ENCODE data around the gene ARL14. TPM values are rescaled to one million over a fixed set of nuclear protein-coding genes. Genes with fewer than 3 reads are reported as not detected.

Gene ARL14
- total RNA-seq, 1 experiment from 2014 or later, result not detected

DNA sequence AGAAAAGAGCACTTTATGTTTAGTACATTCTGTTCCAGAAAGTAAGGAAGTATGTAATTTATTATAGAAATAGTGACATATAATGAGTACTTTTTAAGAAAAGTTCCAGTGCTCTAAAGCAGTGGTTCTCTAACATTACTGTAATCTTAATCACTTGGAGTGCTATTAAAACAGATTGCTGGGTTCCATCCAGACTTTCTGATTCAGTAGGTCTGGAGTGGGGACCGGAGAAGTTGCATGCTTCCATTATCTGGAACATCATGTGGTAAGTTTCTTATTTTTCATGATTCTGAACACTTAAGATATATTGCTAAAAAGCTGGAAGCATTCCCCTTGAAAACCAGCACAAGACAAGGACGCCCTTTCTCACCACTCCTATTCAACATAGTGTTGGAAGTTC, 47.5 kb upstream of the ARL14 start:
- peaks cover 11% of the 10 kb centered on the region in 2 experiments for H3K4me1 Mint-ChIP-seq
- no peak overlapping the region for H4K5ac ChIP-seq (ENCODE audit: insufficient read length, low read depth, low read length)
- H3K9me3 ChIP-seq (ENCODE audit: control insufficient read depth, low read depth, low read length), result no peaks in the 10 kb centered on the region
- no peaks in the 10 kb centered on the region for H3K36me3 Mint-ChIP-seq (ENCODE audit: insufficient read depth in 1 of 3, low read depth in 3 of 3)
- no peak overlapping the region for H2AFZ ChIP-seq (ENCODE audit: low read length)
- no peaks in the 10 kb centered on the region for H4K20me1 ChIP-seq (ENCODE audit: control insufficient read depth, insufficient read depth, insufficient read length)
- TF ChIP-seq, protein P1, sequence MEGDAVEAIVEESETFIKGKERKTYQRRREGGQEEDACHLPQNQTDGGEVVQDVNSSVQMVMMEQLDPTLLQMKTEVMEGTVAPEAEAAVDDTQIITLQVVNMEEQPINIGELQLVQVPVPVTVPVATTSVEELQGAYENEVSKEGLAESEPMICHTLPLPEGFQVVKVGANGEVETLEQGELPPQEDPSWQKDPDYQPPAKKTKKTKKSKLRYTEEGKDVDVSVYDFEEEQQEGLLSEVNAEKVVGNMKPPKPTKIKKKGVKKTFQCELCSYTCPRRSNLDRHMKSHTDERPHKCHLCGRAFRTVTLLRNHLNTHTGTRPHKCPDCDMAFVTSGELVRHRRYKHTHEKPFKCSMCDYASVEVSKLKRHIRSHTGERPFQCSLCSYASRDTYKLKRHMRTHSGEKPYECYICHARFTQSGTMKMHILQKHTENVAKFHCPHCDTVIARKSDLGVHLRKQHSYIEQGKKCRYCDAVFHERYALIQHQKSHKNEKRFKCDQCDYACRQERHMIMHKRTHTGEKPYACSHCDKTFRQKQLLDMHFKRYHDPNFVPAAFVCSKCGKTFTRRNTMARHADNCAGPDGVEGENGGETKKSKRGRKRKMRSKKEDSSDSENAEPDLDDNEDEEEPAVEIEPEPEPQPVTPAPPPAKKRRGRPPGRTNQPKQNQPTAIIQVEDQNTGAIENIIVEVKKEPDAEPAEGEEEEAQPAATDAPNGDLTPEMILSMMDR (conservative IDR thresholded peaks at IDR 0.05), result no peak
- no peak overlapping the region for H2BK12ac ChIP-seq (ENCODE audit: insufficient read length, low read depth, low read length)
- H3K27me3 Mint-ChIP-seq (ENCODE audit: low read depth), result no peaks in the 10 kb centered on the region
- no peak overlapping the region for H2BK20ac ChIP-seq (ENCODE audit: low read depth, low read length, poor library complexity, severe bottlenecking)
- no peak overlapping the region for H2BK120ac ChIP-seq (ENCODE audit: low read depth, low read length, poor library complexity, severe bottlenecking)
- no peak overlapping the region for H3K27ac ChIP-seq (ENCODE audit: insufficient read length, low read depth, low read length)
- no peaks in the 10 kb centered on the region for H3K9me3 Mint-ChIP-seq
- H3K27ac Mint-ChIP-seq, result no peak overlapping the region
- H3K79me1 ChIP-seq (ENCODE audit: insufficient read depth, low read depth, low read length, poor library complexity, severe bottlenecking), result no peaks in the 10 kb centered on the region
- no peaks in the 10 kb centered on the region for H3K27me3 ChIP-seq (ENCODE audit: insufficient read depth, low read length)
- no peak overlapping the region for H3K4ac ChIP-seq (ENCODE audit: low read depth, low read length)
- no peak overlapping the region for H3K14ac ChIP-seq (ENCODE audit: insufficient read depth, low read length)
- H3K23me2 ChIP-seq (ENCODE audit: insufficient read length, low read depth, low read length, poor library complexity, severe bottlenecking), result no peaks in the 10 kb centered on the region
- no peaks in the 10 kb centered on the region for H3K79me2 ChIP-seq (ENCODE audit: insufficient read depth, low read length)
- H3K4me2 ChIP-seq (ENCODE audit: insufficient read depth, insufficient read length, low read length), result no peak overlapping the region
- DNase-seq, result no peak
- H4K8ac ChIP-seq (replicated peaks; ENCODE audit: insufficient read length, low read depth, low read length), result no peak overlapping the region
- H3K9ac ChIP-seq (ENCODE audit: extremely low read depth, insufficient read length, low read length), result no peak overlapping the region
- H3T11ph ChIP-seq (ENCODE audit: low read length), result no peak overlapping the region
- no peak overlapping the region for H2AK5ac ChIP-seq (ENCODE audit: insufficient read length, low read length)
- no peak overlapping the region for H3K4me3 Mint-ChIP-seq
- no peak overlapping the region for H2BK5ac ChIP-seq (ENCODE audit: insufficient read length, low read length)
- H3K4me1 ChIP-seq (ENCODE audit: insufficient read depth, low read length), result no peaks in the 10 kb centered on the region
- WGBS (ENCODE audit: extremely low coverage, insufficient read length, low lambda C conversion rate), result no CpG with 5 or more reads among the region's 2 CpGs
- H3K23ac ChIP-seq (ENCODE audit: insufficient read length, low read depth, low read length), result no peak overlapping the region
- no peak overlapping the region for H4K91ac ChIP-seq (ENCODE audit: insufficient read length, low read depth, low read length)
- no peak overlapping the region for H2BK15ac ChIP-seq (ENCODE audit: low read depth, low read length)
- no peak overlapping the region for H3K18ac ChIP-seq (ENCODE audit: insufficient read length, low read depth, low read length)
- no peak overlapping the region for H3K56ac ChIP-seq (ENCODE audit: insufficient read length, low read depth, low read length)
